Ascending aorta (tissue), 2 donors: Measurements from ENCODE around the gene HMCN2. TPM values are rescaled to one million over a fixed set of nuclear protein-coding genes. Genes with fewer than 3 reads are reported as not detected.

Experiments used
- DNase-seq, 2 donors: peaks; one replicate each; pipeline ENCODE4 v3.0.0-alpha.2; 2019; ENCODE audit warnings: low spot score in 2 of 2
- H3K27ac ChIP-seq, 2 donors: fragments of 200-600 bp; sonication (generic); one replicate each; pipeline ENCODE4 v1.5.1; 2016 to 2017; ENCODE audit warnings: mild to moderate bottlenecking in 1 of 2
- H3K27me3 ChIP-seq: fragments of 200-600 bp; sonication (generic); one replicate; pipeline ENCODE4 v1.5.1; 2017
- H3K36me3 ChIP-seq, 2 donors: fragments of 200-600 bp; sonication (generic); one replicate each; pipeline ENCODE4 v1.5.1; 2016
- H3K4me1 ChIP-seq, 2 donors: fragments of 200-600 bp; sonication (generic); one replicate each; pipeline ENCODE4 v1.5.1; 2016 to 2017; ENCODE audit warnings: mild to moderate bottlenecking in 1 of 2
- H3K4me3 ChIP-seq, 2 donors: fragments of 200-600 bp; sonication (generic); one replicate each; pipeline ENCODE4 v1.5.1; 2016 to 2017; ENCODE audit warnings: mild to moderate bottlenecking in 1 of 2
- H3K9me3 ChIP-seq, 2 donors: fragments of 200-600 bp; sonication (generic); one replicate each; pipeline ENCODE4 v1.5.1; 2016
- intact Hi-C: fragments of 100-400 bp; cut with DNase I; formaldehyde crosslinking; loops from one replicate; pipeline ENCODE4 v1.15.1; 2023
- total RNA-seq: library from RNA; depleted of rRNA; stranded (reverse); fragments of >200 nt; gene quantifications from one replicate; pipeline ENCODE4 v1.1.0, GENCODE V29; 2016
- TF ChIP-seq, protein P1 (sequence below), 3 experiments: fragments of 200-600 bp in 2 of 3; fragments of 450-650 bp in 1 of 3; sonication (generic) in 2 of 3; IDR thresholded peaks; one replicate each; pipeline ENCODE4 v1.5.1; 2016 to 2019; ENCODE audit warnings: antibody characterized with exemption in 3 of 3, mild to moderate bottlenecking in 1 of 3, moderate library complexity in 1 of 3

The HMCN2 gene
- total RNA-seq, 1 donor from 2014 or later: 7.5 TPM

GRCh38 chr9:130222833-130223232 is 42.7 kb upstream of the HMCN2 start:
- no peak for DNase-seq
- Histone ChIP-seq H3K4me1 (peaks cover 0 to 2% of the 10 kb centered on the region in 2 donors), H3K9me3 (peaks cover 0 to 8% of the 10 kb centered on the region in 2 donors), H3K27me3 (no peaks in the 10 kb centered on the region), H3K27ac (no peak overlapping the region), H3K36me3 (peaks cover 43 to 45% of the 10 kb centered on the region in 2 donors), H3K4me3 (no peak overlapping the region)
- intact Hi-C loops: no loop called here
- TF ChIP-seq, protein P1, sequence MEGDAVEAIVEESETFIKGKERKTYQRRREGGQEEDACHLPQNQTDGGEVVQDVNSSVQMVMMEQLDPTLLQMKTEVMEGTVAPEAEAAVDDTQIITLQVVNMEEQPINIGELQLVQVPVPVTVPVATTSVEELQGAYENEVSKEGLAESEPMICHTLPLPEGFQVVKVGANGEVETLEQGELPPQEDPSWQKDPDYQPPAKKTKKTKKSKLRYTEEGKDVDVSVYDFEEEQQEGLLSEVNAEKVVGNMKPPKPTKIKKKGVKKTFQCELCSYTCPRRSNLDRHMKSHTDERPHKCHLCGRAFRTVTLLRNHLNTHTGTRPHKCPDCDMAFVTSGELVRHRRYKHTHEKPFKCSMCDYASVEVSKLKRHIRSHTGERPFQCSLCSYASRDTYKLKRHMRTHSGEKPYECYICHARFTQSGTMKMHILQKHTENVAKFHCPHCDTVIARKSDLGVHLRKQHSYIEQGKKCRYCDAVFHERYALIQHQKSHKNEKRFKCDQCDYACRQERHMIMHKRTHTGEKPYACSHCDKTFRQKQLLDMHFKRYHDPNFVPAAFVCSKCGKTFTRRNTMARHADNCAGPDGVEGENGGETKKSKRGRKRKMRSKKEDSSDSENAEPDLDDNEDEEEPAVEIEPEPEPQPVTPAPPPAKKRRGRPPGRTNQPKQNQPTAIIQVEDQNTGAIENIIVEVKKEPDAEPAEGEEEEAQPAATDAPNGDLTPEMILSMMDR (IDR thresholded peaks at IDR 0.05): no peak

DNA sequence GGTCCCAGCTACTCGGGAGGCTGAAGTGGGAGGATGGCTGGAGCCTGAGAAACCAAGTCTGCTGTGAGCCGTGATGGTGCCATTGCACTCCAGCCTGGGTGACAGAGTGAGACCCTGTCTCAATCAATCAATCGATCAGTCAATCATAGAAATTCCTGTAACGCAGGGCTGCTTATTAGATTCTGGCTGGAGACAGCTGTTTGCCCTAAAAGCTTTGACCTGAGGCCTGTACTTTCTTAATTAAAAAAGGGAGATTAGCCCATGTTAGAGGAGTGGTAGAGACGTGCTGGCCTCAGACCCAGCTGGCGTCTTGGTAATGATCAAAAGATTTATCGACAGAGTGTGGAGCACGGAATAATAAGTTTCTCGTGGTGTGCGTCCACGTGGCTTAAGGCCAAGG is 40.5 kb upstream of the HMCN2 start:
- no peak overlapping the region for H3K27ac ChIP-seq
- H3K36me3 ChIP-seq: peaks cover 40 to 51% of the 10 kb centered on the region in 2 donors
- H3K27me3 ChIP-seq: no peaks in the 10 kb centered on the region
- TF ChIP-seq, protein P1 (IDR thresholded peaks at IDR 0.05): no peak
- no peak overlapping the region for H3K4me3 ChIP-seq
- DNase-seq: no peak
- peaks cover 0 to 1% of the 10 kb centered on the region in 2 donors for H3K4me1 ChIP-seq
- intact Hi-C loops: no loop called here
- peaks cover 0 to 12% of the 10 kb centered on the region in 2 donors for H3K9me3 ChIP-seq

GRCh38 chr9:130225586-130225985 is 40.0 kb upstream of the HMCN2 start:
- DNase-seq: no peak
- Histone ChIP-seq H3K36me3 (peaks cover 40 to 53% of the 10 kb centered on the region in 2 donors), H3K27ac (no peak overlapping the region), H3K27me3 (no peaks in the 10 kb centered on the region), H3K4me1 (no peaks in the 10 kb centered on the region), H3K9me3 (peaks cover 0 to 12% of the 10 kb centered on the region in 2 donors), H3K4me3 (no peak overlapping the region)
- intact Hi-C loops: no loop called here
- TF ChIP-seq, protein P1 (IDR thresholded peaks at IDR 0.05): no peak

DNA sequence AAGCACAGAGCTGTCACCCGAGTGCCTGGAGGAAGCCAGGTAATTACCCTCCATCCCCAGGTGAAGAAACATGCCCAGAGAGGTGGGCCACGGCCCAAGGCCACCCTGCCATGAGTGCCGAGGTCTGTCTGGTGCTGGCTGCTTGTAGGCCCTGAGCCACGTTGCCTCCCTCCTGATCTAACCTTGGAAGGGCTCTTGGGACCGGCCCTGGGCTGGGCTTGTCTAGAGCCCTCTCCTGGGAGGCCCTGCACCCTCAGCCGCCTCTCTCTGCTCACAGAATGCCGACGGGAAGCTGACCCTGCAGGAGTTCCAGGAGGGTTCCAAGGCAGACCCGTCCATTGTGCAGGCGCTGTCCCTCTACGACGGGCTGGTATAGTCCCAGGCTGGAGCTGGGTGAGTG is 39.4 kb upstream of the HMCN2 start:
- intact Hi-C loops: no loop called here
- Histone ChIP-seq H3K9me3 (peaks cover 0 to 12% of the 10 kb centered on the region in 2 donors), H3K27ac (no peak overlapping the region), H3K4me3 (no peak overlapping the region), H3K27me3 (no peaks in the 10 kb centered on the region), H3K4me1 (no peaks in the 10 kb centered on the region), H3K36me3 (peaks cover 40 to 53% of the 10 kb centered on the region in 2 donors)
- no peak for DNase-seq
- TF ChIP-seq, protein P1 (IDR thresholded peaks at IDR 0.05): no peak

GRCh38 chr9:130227833-130228232 is 37.7 kb upstream of the HMCN2 start:
- H3K36me3 ChIP-seq: peaks cover 40 to 55% of the 10 kb centered on the region in 2 donors
- DNase-seq: no peak
- no peak overlapping the region for H3K27ac ChIP-seq
- H3K4me3 ChIP-seq: no peak overlapping the region
- no peaks in the 10 kb centered on the region for H3K4me1 ChIP-seq
- TF ChIP-seq, protein P1 (IDR thresholded peaks at IDR 0.05): no peak
- no peaks in the 10 kb centered on the region for H3K27me3 ChIP-seq
- intact Hi-C loops: no loop called here
- H3K9me3 ChIP-seq: peaks cover 0 to 12% of the 10 kb centered on the region in 2 donors

DNA sequence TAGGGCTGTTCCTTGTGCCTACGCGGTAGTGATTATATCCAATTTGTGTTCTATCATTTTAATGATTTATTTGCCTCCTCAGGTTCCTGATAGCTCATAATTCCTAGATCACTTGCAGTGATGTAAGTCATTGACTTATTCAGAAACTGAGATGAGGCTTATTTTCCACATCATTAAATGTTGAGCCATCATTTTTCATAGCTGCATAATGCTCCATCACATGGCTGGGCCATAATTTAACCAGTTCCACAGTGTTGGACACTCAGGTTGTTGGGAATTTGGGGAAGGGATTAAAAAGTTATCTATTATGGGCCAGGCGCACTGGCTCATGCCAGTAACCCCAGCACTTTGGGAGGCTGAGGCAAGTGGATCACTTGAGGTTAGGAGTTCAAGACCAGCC is 35.8 kb upstream of the HMCN2 start:
- Histone ChIP-seq H3K4me3 (no peak overlapping the region), H3K27me3 (no peaks in the 10 kb centered on the region), H3K36me3 (peaks cover 46 to 73% of the 10 kb centered on the region in 2 donors), H3K9me3 (peaks cover 0 to 12% of the 10 kb centered on the region in 2 donors), H3K27ac (no peak overlapping the region), H3K4me1 (no peaks in the 10 kb centered on the region)
- TF ChIP-seq, protein P1 (IDR thresholded peaks at IDR 0.05): no peak
- intact Hi-C loops: loop anchor here (10.0 kb wide), 1 partner anchor 395 kb away; the partner anchor contains the start of genes C9orf78 and USP20
- DNase-seq: no peak
